ENCODE data around the gene ORAI2. TPM values are rescaled to one million over a fixed set of nuclear protein-coding genes. Genes with fewer than 3 reads are reported as not detected.

ORAI2 gene
- total and polyA plus RNA-seq, 2 of the 4 experiments (the other 2 are of a cell fraction): 52.0 to 58.3 TPM

DNA sequence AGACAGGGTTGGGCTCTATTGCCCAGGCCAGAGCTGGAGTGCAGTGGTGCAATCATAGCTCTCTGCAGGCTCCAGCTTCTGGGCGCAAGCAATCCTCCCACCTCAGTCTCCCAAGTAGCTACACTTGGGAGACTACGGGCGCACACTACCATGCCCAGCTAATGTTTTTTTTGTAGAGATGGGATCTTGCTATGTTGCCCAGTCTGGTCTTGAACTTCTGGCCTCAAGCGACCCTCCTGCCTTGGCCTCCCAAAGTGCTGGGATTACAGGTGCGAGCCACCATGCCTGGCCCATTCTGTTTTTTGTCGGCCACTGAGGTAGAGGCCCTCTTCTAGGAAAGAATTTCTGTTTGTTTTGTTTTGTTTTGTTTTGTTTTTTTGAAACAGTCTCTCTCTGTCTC, 19.1 kb downstream of the ORAI2 start:
- dilution Hi-C loops (cut with HindIII; ENCODE audit: low sequenced_read_pairs, unreplicated experiment): no loop called here
- BruUV-seq (replicated peaks): no TSS peak

More for the DNA sequence above, 19.1 kb downstream of the ORAI2 start:
- Histone ChIP-seq H3K27me3 (ENCODE audit: control insufficient read depth, insufficient read depth, low read length) (no peaks in the 10 kb centered on the region), H3K79me1 (ENCODE audit: low read depth in 1 of 2, low read length in 2 of 2) (peaks cover 0 to 22% of the 10 kb centered on the region in 2 experiments; a peak in 1 of 4 replicates), H4K20me1 (ENCODE audit: insufficient read depth, low read length) (peaks cover 16% of the 10 kb centered on the region), H2AFZ (replicated peaks; ENCODE audit: low read length, poor library complexity) (no peak overlapping the region), H3K27ac (ENCODE audit: insufficient read depth, low read length) (no peak overlapping the region), H2AK9ac (replicated peaks; ENCODE audit: low read depth, low read length, poor library complexity) (no peak overlapping the region), H4K5ac (ENCODE audit: low read depth, low read length) (no peak overlapping the region), H2BK20ac (ENCODE audit: low read depth, low read length) (no peak overlapping the region), H4K8ac (ENCODE audit: low read depth in 2 of 2, low read length in 2 of 2) (no peak overlapping the region), H3K4me1 (ENCODE audit: control insufficient read depth, insufficient read depth, low read length) (peaks cover 12% of the 10 kb centered on the region), H3K9me1 (ENCODE audit: insufficient read depth, low read length) (no peaks in the 10 kb centered on the region; the same call in 1 of the 2 replicates), H4K91ac (ENCODE audit: insufficient read depth, low read depth, low read length) (no peak overlapping the region), H3K9ac (ENCODE audit: low read depth, low read length) (no peak overlapping the region), H2BK120ac (ENCODE audit: low read depth, low read length) (no peak overlapping the region), H3K4me3 (ENCODE audit: insufficient read depth, low read depth, low read length) (no peak overlapping the region), H3K4ac (ENCODE audit: low read depth, low read length) (no peak overlapping the region), H3K56ac (ENCODE audit: extremely low read depth, insufficient read depth, low read length) (no peak overlapping the region), H3K36me3 (ENCODE audit: control insufficient read depth, insufficient read depth, low read length) (peaks cover 15% of the 10 kb centered on the region), H2AK5ac (ENCODE audit: low read depth, low read length) (no peak overlapping the region), H2BK5ac (ENCODE audit: low read depth, low read length, poor library complexity, severe bottlenecking) (no peak overlapping the region), H3K4me2 (ENCODE audit: low read depth, low read length) (no peak overlapping the region), H2BK15ac (ENCODE audit: low read depth, low read length) (no peak overlapping the region), H3K14ac (replicated peaks; ENCODE audit: low read depth, low read length) (no peak overlapping the region), H3K9me3 (ENCODE audit: control insufficient read depth, insufficient read depth, low read length) (no peaks in the 10 kb centered on the region), H3K23ac (ENCODE audit: low read depth, low read length) (no peak overlapping the region), H3K18ac (ENCODE audit: low read depth, low read length) (no peak overlapping the region)
- ChIA-PET CTCF (interaction anchor here (0.7 kb wide), 1 partner anchor 15 kb away, joined by 7 read pairs; no protein-coding TSS in a partner anchor), POLR2A (ENCODE audit: unreplicated experiment) (no interaction called here)
- ATAC-seq (ENCODE audit: low read depth) (no peak), DNase-seq (no peak)
- TF ChIP-seq, protein P1, sequence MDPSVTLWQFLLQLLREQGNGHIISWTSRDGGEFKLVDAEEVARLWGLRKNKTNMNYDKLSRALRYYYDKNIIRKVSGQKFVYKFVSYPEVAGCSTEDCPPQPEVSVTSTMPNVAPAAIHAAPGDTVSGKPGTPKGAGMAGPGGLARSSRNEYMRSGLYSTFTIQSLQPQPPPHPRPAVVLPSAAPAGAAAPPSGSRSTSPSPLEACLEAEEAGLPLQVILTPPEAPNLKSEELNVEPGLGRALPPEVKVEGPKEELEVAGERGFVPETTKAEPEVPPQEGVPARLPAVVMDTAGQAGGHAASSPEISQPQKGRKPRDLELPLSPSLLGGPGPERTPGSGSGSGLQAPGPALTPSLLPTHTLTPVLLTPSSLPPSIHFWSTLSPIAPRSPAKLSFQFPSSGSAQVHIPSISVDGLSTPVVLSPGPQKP (IDR thresholded peaks at IDR 0.05; ENCODE audit: borderline replicate concordance, low read depth, low read length): no peak
- TF ChIP-seq, protein P2, sequence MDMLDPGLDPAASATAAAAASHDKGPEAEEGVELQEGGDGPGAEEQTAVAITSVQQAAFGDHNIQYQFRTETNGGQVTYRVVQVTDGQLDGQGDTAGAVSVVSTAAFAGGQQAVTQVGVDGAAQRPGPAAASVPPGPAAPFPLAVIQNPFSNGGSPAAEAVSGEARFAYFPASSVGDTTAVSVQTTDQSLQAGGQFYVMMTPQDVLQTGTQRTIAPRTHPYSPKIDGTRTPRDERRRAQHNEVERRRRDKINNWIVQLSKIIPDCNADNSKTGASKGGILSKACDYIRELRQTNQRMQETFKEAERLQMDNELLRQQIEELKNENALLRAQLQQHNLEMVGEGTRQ (IDR thresholded peaks at IDR 0.05; ENCODE audit: low read depth, low read length): no peak
- no peak for TF ChIP-seq RAD21 (IDR thresholded peaks at IDR 0.05; ENCODE audit: low read length)
- TF ChIP-seq RFX5 (IDR thresholded peaks at IDR 0.05; ENCODE audit: low read depth, low read length): no peak
- no peak for TF ChIP-seq NFE2L2 (IDR thresholded peaks at IDR 0.05; ENCODE audit: low read depth, low read length)
- no peak for TF ChIP-seq MAZ (IDR thresholded peaks at IDR 0.05; ENCODE audit: borderline replicate concordance, low read depth, low read length)
- no peak for TF ChIP-seq MAFK (IDR thresholded peaks at IDR 0.05; ENCODE audit: low read depth, low read length)
- no peak for TF ChIP-seq MXI1 (IDR thresholded peaks at IDR 0.05; ENCODE audit: borderline replicate concordance, low read depth, low read length)
- TF ChIP-seq CHD1 (IDR thresholded peaks at IDR 0.05; ENCODE audit: low read depth, low read length): no peak
- TF ChIP-seq POLR2A (IDR thresholded peaks at IDR 0.05; ENCODE audit: low read depth, low read length): no peak
- no peak for TF ChIP-seq CEBPB (IDR thresholded peaks at IDR 0.05; ENCODE audit: low read depth, low read length)
- TF ChIP-seq BHLHE40 (IDR thresholded peaks at IDR 0.05; ENCODE audit: low read depth, low read length): no peak
- no peak for TF ChIP-seq RCOR1 (IDR thresholded peaks at IDR 0.05; ENCODE audit: insufficient replicate concordance, low read length)
- in situ Hi-C loops (cut with MboI; ENCODE audit: low sequenced_read_pairs) (no loop called here), intact Hi-C loops (cut with micrococcal nuclease) (no loop called here)
- WGBS, 2 experiments (ENCODE audit: extremely low coverage in 2 of 2, insufficient read length in 1 of 2): 100% methylated on average over 1 of the region's 6 CpGs; no CpG with 5 or more reads in 1 of the 2 experiments

Data from IMR-90 (cell line).